ENCODE results near the gene OR52A5. TPM values are rescaled to one million over a fixed set of nuclear protein-coding genes. Genes with fewer than 3 reads are reported as not detected.
"Not testable (repeated sequence)": the region's sequence is repeated elsewhere in the genome, so short reads cannot be mapped to it uniquely, and the experiment has no call there.

OR52A5 gene
- total and polyA plus RNA-seq, 2 donors from 2014 or later = not detected

DNA sequence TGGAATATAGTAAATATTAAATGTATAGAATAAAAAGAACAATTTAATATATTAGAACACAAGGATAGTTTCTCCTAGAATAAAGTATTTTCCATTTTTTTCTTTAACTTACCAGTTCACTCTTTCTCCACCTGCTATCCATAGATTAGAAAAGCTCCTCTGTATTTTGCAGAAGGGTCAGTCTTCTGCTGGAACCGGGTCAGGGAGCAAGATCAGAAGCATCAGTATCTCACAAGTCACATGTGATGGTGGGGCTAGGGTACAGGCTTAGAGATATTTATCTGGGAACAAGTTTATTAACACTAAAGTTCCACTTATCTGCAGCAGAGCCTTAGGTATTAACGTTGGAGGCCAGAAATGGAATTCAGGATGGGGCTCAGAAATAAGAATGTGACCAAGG, 33.7 kb upstream of the OR52A5 start:
- Histone ChIP-seq H3K4me1 (ENCODE audit: control insufficient read depth in 2 of 3, insufficient read depth in 2 of 3, low read depth in 1 of 3, low read length in 3 of 3) (no peaks in the 10 kb centered on the region), H3K4me3 (ENCODE audit: low read length in 3 of 3) (no peak overlapping the region), H3K27me3 (ENCODE audit: control insufficient read depth, insufficient read depth, low read length) (no peaks in the 10 kb centered on the region), H3K36me3 (ENCODE audit: control insufficient read depth in 2 of 3, insufficient read depth in 3 of 3, low read length in 3 of 3) (no peaks in the 10 kb centered on the region), H3K9me3 (ENCODE audit: control insufficient read depth in 2 of 3, insufficient read depth in 1 of 3, low read length in 3 of 3) (no peaks in the 10 kb centered on the region), H3K27ac (ENCODE audit: low read depth in 2 of 2, low read length in 2 of 2) (no peak overlapping the region), H3K9ac (ENCODE audit: low read length in 3 of 3) (no peak overlapping the region)
- intact Hi-C loops (cut with DNase I) = no loop called here
- no peak for TF ChIP-seq CTCF (IDR thresholded peaks at IDR 0.05; ENCODE audit: borderline replicate concordance, extremely low read depth, insufficient read depth)
- DNase-seq = no peak
- FAIRE-seq = no peak

GRCh38 chr11:5165898-5166297, 27.7 kb upstream of the OR52A5 start:
- not testable (repeated sequence) for DNase-seq

GRCh38 chr11:5164807-5165206, 26.7 kb upstream of the OR52A5 start:
- FAIRE-seq = not testable (repeated sequence)

More at GRCh38 chr11:5165898-5166297, 27.7 kb upstream of the OR52A5 start:
- H3K27ac ChIP-seq (ENCODE audit: low read depth in 2 of 2, low read length in 2 of 2); intact Hi-C loops (cut with DNase I); FAIRE-seq; H3K4me3 ChIP-seq (ENCODE audit: low read length in 3 of 3); H3K9ac ChIP-seq (ENCODE audit: low read length in 3 of 3); H3K4me1 ChIP-seq (ENCODE audit: control insufficient read depth in 2 of 3, insufficient read depth in 2 of 3, low read depth in 1 of 3, low read length in 3 of 3); H3K36me3 ChIP-seq (ENCODE audit: control insufficient read depth in 2 of 3, insufficient read depth in 3 of 3, low read length in 3 of 3); H3K27me3 ChIP-seq (ENCODE audit: control insufficient read depth, insufficient read depth, low read length); H3K9me3 ChIP-seq (ENCODE audit: control insufficient read depth in 2 of 3, insufficient read depth in 1 of 3, low read length in 3 of 3): not testable (repeated sequence)

GRCh38 chr11:5161045-5161444, 22.9 kb upstream of the OR52A5 start:
- H3K9me3 ChIP-seq (ENCODE audit: control insufficient read depth in 2 of 3, insufficient read depth in 1 of 3, low read length in 3 of 3); intact Hi-C loops (cut with DNase I); DNase-seq; H3K9ac ChIP-seq (ENCODE audit: low read length in 3 of 3); H3K4me3 ChIP-seq (ENCODE audit: low read length in 3 of 3); H3K4me1 ChIP-seq (ENCODE audit: control insufficient read depth in 2 of 3, insufficient read depth in 2 of 3, low read depth in 1 of 3, low read length in 3 of 3); H3K27ac ChIP-seq (ENCODE audit: low read depth in 2 of 2, low read length in 2 of 2); FAIRE-seq; H3K27me3 ChIP-seq (ENCODE audit: control insufficient read depth, insufficient read depth, low read length); H3K36me3 ChIP-seq (ENCODE audit: control insufficient read depth in 2 of 3, insufficient read depth in 3 of 3, low read length in 3 of 3): not testable (repeated sequence)

More at GRCh38 chr11:5164807-5165206, 26.7 kb upstream of the OR52A5 start:
- H3K9me3 ChIP-seq (ENCODE audit: control insufficient read depth in 2 of 3, insufficient read depth in 1 of 3, low read length in 3 of 3); H3K4me3 ChIP-seq (ENCODE audit: low read length in 3 of 3); DNase-seq; intact Hi-C loops (cut with DNase I); H3K9ac ChIP-seq (ENCODE audit: low read length in 3 of 3); H3K36me3 ChIP-seq (ENCODE audit: control insufficient read depth in 2 of 3, insufficient read depth in 3 of 3, low read length in 3 of 3); H3K27ac ChIP-seq (ENCODE audit: low read depth in 2 of 2, low read length in 2 of 2); H3K27me3 ChIP-seq (ENCODE audit: control insufficient read depth, insufficient read depth, low read length); H3K4me1 ChIP-seq (ENCODE audit: control insufficient read depth in 2 of 3, insufficient read depth in 2 of 3, low read depth in 1 of 3, low read length in 3 of 3): not testable (repeated sequence)

DNA sequence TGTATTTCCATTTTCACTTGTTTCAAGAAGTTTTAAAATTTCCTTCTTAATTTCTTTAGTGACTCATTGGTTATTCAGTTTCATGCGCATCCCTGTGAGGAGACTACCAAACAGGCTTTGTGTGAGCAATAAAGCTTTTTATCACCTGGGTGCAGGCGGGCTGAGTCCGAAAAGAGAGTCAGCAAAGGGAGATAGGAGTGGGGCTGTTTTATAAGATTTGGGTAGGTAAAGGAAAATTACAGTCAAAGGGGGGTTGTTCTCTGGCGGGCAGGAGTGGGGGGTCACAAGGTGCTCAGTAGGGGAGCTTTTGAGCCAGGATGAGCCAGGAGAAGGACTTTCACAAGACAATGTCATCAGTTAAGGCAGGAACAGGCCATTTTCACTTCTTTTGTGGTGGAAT, 22.1 kb upstream of the OR52A5 start:
- FAIRE-seq = not testable (repeated sequence)

More for the DNA sequence above, 22.1 kb upstream of the OR52A5 start:
- H3K4me3 ChIP-seq (ENCODE audit: low read length in 3 of 3); H3K4me1 ChIP-seq (ENCODE audit: control insufficient read depth in 2 of 3, insufficient read depth in 2 of 3, low read depth in 1 of 3, low read length in 3 of 3); H3K27ac ChIP-seq (ENCODE audit: low read depth in 2 of 2, low read length in 2 of 2); H3K9me3 ChIP-seq (ENCODE audit: control insufficient read depth in 2 of 3, insufficient read depth in 1 of 3, low read length in 3 of 3); H3K9ac ChIP-seq (ENCODE audit: low read length in 3 of 3); H3K36me3 ChIP-seq (ENCODE audit: control insufficient read depth in 2 of 3, insufficient read depth in 3 of 3, low read length in 3 of 3); DNase-seq; intact Hi-C loops (cut with DNase I); H3K27me3 ChIP-seq (ENCODE audit: control insufficient read depth, insufficient read depth, low read length): not testable (repeated sequence)

Data from kidney (tissue), 14 donors.